Caco-2 (cell line): ENCODE results near the gene LPCAT3. TPM values are rescaled to one million over a fixed set of nuclear protein-coding genes. Genes with fewer than 3 reads are reported as not detected.

Source experiments
- BruUV-seq: library from RNA; stranded (reverse); fragments of 400-500 nt; replicated peaks from 2 replicates; lab custom pipeline; 2021; lab: Mats Ljungman, UMichigan
- CTCF ChIA-PET: fragments of 300-600 bp; sonication (Branson Sonifier 250); formaldehyde crosslinking; loops from one replicate; lab custom pipeline; 2022; ENCODE audit warnings: antibody characterized with exemption; lab: Charles Lee
- POLR2A ChIA-PET: fragments of 300-600 bp; sonication (Branson Sonifier 250); formaldehyde crosslinking; loops from one replicate; lab custom pipeline; 2022; ENCODE audit warnings: antibody characterized with exemption; lab: Charles Lee
- DNase-seq, 2 experiments: peaks; one replicate each; pipeline versions ENCODE4 v3.0.0 to v3.0.0-alpha.2; 2020 to 2022
- H3K27me3 ChIP-seq: replicated peaks from 2 replicates; pipeline ENCODE4 v1.6.0; 2011; ENCODE audit warnings: low read length; ENCODE audit not compliant: control insufficient read depth, insufficient read depth
- H3K36me3 ChIP-seq: 2 replicates; pipeline ENCODE4 v1.5.1; 2011; ENCODE audit warnings: low read length; ENCODE audit not compliant: control insufficient read depth, insufficient read depth
- H3K4me1 ChIP-seq: fragments of 250-450 bp; sonication (Bioruptor Pico); 2 replicates; pipeline ENCODE4 v1.5.1; 2020; ENCODE audit warnings: mild to moderate bottlenecking
- H3K4me3 ChIP-seq: 2 replicates; pipeline ENCODE4 v1.5.1; 2011; ENCODE audit warnings: low read depth, mild to moderate bottlenecking, control low read depth, low read length
- H3K9me3 ChIP-seq: fragments of 250-450 bp; sonication (Bioruptor Pico); 2 replicates; pipeline ENCODE4 v1.5.1; 2020; ENCODE audit warnings: mild to moderate bottlenecking, moderate library complexity
- H3K27ac Mint-ChIP-seq: one replicate; pipeline ENCODE4 v1.8.0; 2022; ENCODE audit warnings: mixed read lengths; ENCODE audit not compliant: unreplicated experiment
- H3K27me3 Mint-ChIP-seq: one replicate; pipeline ENCODE4 v1.8.0; 2022; ENCODE audit warnings: mixed read lengths; ENCODE audit not compliant: insufficient read depth, unreplicated experiment
- H3K36me3 Mint-ChIP-seq: one replicate; pipeline ENCODE4 v1.8.0; 2022; ENCODE audit warnings: mild to moderate bottlenecking, mixed read lengths; ENCODE audit not compliant: insufficient read depth, unreplicated experiment
- H3K4me1 Mint-ChIP-seq: one replicate; pipeline ENCODE4 v1.8.0; 2022; ENCODE audit warnings: low read depth, mixed read lengths; ENCODE audit not compliant: unreplicated experiment
- H3K4me3 Mint-ChIP-seq: one replicate; pipeline ENCODE4 v1.8.0; 2022; ENCODE audit warnings: mild to moderate bottlenecking, moderate library complexity, mixed read lengths; ENCODE audit not compliant: unreplicated experiment
- H3K9me3 Mint-ChIP-seq: one replicate; pipeline ENCODE4 v1.8.0; 2022; ENCODE audit warnings: mixed read lengths; ENCODE audit not compliant: unreplicated experiment
- CTCF ChIP-seq, 2 experiments: fragments of 200-600 bp in 1 of 2; IDR thresholded peaks; 1 replicate in 1 of 2; 2 replicates in 1 of 2; pipeline versions ENCODE4 v1.5.1 to v1.8.0; 2011 to 2022; ENCODE audit warnings: antibody characterized with exemption in 1 of 2, control low read depth in 1 of 2, inconsistent platforms in 1 of 2, low read depth in 1 of 2, low read length in 1 of 2, mild to moderate bottlenecking in 1 of 2, moderate library complexity in 1 of 2; ENCODE audit not compliant: insufficient read depth in 1 of 2, severe bottlenecking in 1 of 2, unreplicated experiment in 1 of 2
- intact Hi-C: fragments of 100-400 bp; cut with micrococcal nuclease; formaldehyde crosslinking; loops from one replicate; pipeline ENCODE4 v1.10.0; 2022; ENCODE audit not compliant: unreplicated experiment
- total RNA-seq: library from RNA; stranded (reverse); gene quantifications from 2 replicates; pipeline ENCODE4 v1.2.3, GENCODE V29; 2022

Gene LPCAT3
- total RNA-seq, 1 experiment from 2014 or later: 142 TPM

- ChIA-PET POLR2A (interaction anchor here (0.5 to 1.9 kb wide), 12 partner anchors 15 to 951 kb away, joined by 3 to 20 read pairs (median 5); partner anchors contain the start of genes C12orf57, LPCAT3, RNU7-1 and SPSB2), CTCF (interaction anchor here (0.6 to 2.4 kb wide), 9 partner anchors 15 to 129 kb away, joined by 3 to 13 read pairs (median 6); partner anchors contain the start of genes C12orf57, C1RL, LPCAT3 and RNU7-1)
Observed at GRCh38 chr12:6980740-6981139, 37.5 kb downstream of the LPCAT3 start.

GRCh38 chr12:6980075-6980474 lies 38.2 kb downstream of the LPCAT3 start:
- H3K4me3 ChIP-seq: no peak overlapping the region
- H3K36me3 Mint-ChIP-seq: peaks cover 91% of the 10 kb centered on the region
- H3K4me1 Mint-ChIP-seq: peaks cover 68% of the 10 kb centered on the region
- intact Hi-C loops: no loop called here
- BruUV-seq: no TSS peak
- POLR2A ChIA-PET: interaction anchor here (1.4 to 1.9 kb wide), 2 partner anchors 33 to 89 kb away, joined by 4 to 17 read pairs; no protein-coding TSS in a partner anchor
- no peaks in the 10 kb centered on the region for H3K9me3 Mint-ChIP-seq
- DNase-seq: no peak
- H3K4me1 ChIP-seq: peaks cover 68% of the 10 kb centered on the region
- H3K4me3 Mint-ChIP-seq: peak overlapping the region; percentile 72
- peak overlapping the region; percentile 98 for H3K27ac Mint-ChIP-seq
- no peaks in the 10 kb centered on the region for H3K27me3 ChIP-seq
- CTCF ChIA-PET: interaction anchor here (0.5 to 2.9 kb wide), 6 partner anchors 16 to 95 kb away, joined by 4 to 13 read pairs (median 8); partner anchors contain the start of genes C12orf57, LPCAT3 and RNU7-1
- H3K36me3 ChIP-seq: peaks cover 16% of the 10 kb centered on the region
- TF ChIP-seq CTCF (IDR thresholded peaks at IDR 0.05; ENCODE audit: insufficient read depth in 1 of 2, low read depth in 1 of 2, low read length in 1 of 2, severe bottlenecking in 1 of 2, unreplicated experiment in 1 of 2): no peak
- H3K9me3 ChIP-seq: no peaks in the 10 kb centered on the region
- H3K27me3 Mint-ChIP-seq: no peaks in the 10 kb centered on the region

More at GRCh38 chr12:6980740-6981139, 37.5 kb downstream of the LPCAT3 start:
- Mint-ChIP-seq H3K4me1 (peaks cover 68% of the 10 kb centered on the region), H3K4me3 (peak overlapping the region; percentile 72), H3K9me3 (no peaks in the 10 kb centered on the region), H3K36me3 (peaks cover 85% of the 10 kb centered on the region), H3K27me3 (no peaks in the 10 kb centered on the region), H3K27ac (peak overlapping the region; percentile 98)
- intact Hi-C loops: loop anchor here (1.0 kb wide), 5 partner anchors 9 to 112 kb away; partner anchors contain the start of genes C1R and LPCAT3
- H3K4me3 ChIP-seq: no peak overlapping the region
- no peaks in the 10 kb centered on the region for H3K9me3 ChIP-seq
- H3K4me1 ChIP-seq: peaks cover 62% of the 10 kb centered on the region
- no peak for TF ChIP-seq CTCF (IDR thresholded peaks at IDR 0.05; ENCODE audit: insufficient read depth in 1 of 2, low read depth in 1 of 2, low read length in 1 of 2, severe bottlenecking in 1 of 2, unreplicated experiment in 1 of 2)
- H3K27me3 ChIP-seq: no peaks in the 10 kb centered on the region
- BruUV-seq: no TSS peak
- peak; percentile 68 to 77 for DNase-seq
- H3K36me3 ChIP-seq: peaks cover 14% of the 10 kb centered on the region

GRCh38 chr12:6979453-6979852 lies 38.8 kb downstream of the LPCAT3 start:
- Mint-ChIP-seq H3K27me3 (no peaks in the 10 kb centered on the region), H3K27ac (peak overlapping the region; percentile 98), H3K36me3 (peaks cover 93% of the 10 kb centered on the region), H3K9me3 (no peaks in the 10 kb centered on the region), H3K4me1 (peaks cover 68% of the 10 kb centered on the region), H3K4me3 (peak overlapping the region; percentile 17)
- CTCF ChIA-PET: interaction anchor here (0.5 to 2.9 kb wide), 2 partner anchors 39 to 94 kb away, joined by 4 to 11 read pairs; partner anchors contain the start of gene LPCAT3
- Histone ChIP-seq H3K9me3 (no peaks in the 10 kb centered on the region), H3K4me3 (no peak overlapping the region), H3K27me3 (no peaks in the 10 kb centered on the region), H3K4me1 (peaks cover 65% of the 10 kb centered on the region), H3K36me3 (peaks cover 16% of the 10 kb centered on the region)
- POLR2A ChIA-PET: interaction anchor here (0.6 kb wide), 1 partner anchor 17 kb away, joined by 4 read pairs; no protein-coding TSS in a partner anchor
- no peak for TF ChIP-seq CTCF (IDR thresholded peaks at IDR 0.05; ENCODE audit: insufficient read depth in 1 of 2, low read depth in 1 of 2, low read length in 1 of 2, severe bottlenecking in 1 of 2, unreplicated experiment in 1 of 2)
- DNase-seq: no peak
- no TSS peak for BruUV-seq
- intact Hi-C loops: no loop called here
